IPS-11a (cell line): ENCODE results near the gene PLIN5.

ENCODE experiments used
- H3K4me3 ChIP-seq: one replicate; pipeline ENCODE4 v1.5.1; 2013; ENCODE audit warnings: low read depth, low read length, control low read depth

PLIN5 gene

DNA sequence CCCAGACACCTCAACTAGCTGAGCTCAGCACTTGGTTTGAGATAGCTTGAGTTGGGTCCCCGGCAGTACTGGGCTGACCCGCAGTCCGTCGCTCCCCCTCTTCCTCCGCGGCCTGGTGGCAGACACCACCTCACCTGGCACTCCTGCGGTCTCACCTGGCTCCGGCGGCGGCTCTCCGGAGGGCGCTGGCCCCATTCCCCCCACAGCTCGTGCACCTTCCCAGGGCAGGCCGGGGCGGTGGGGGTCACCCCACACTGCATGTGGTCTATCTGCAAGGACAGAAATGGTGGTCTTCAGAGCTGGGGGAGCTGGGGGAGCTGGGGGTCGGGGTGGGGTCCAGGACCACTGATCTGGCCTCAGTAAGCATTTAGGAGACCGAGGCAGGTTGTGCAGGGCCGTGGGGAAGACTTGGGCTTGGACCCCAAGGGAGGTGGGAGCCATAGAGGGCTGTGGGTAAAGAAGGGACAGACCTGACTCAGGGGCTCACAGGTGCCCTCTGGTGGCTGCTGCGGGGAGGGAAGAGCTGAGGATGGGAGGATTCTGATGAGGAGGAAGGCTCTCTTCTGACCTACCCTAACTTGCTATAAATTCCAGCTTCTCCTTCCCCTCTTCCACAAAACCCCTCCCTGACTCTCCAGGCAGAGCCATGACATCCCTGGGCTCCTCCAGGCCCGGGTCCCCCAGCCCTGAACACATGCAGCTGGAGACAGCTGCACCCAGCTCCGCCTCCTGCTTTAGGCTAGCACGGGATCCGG, 10.0 kb downstream of the PLIN5 start:
- H3K4me3 ChIP-seq, result no peak overlapping the region

DNA sequence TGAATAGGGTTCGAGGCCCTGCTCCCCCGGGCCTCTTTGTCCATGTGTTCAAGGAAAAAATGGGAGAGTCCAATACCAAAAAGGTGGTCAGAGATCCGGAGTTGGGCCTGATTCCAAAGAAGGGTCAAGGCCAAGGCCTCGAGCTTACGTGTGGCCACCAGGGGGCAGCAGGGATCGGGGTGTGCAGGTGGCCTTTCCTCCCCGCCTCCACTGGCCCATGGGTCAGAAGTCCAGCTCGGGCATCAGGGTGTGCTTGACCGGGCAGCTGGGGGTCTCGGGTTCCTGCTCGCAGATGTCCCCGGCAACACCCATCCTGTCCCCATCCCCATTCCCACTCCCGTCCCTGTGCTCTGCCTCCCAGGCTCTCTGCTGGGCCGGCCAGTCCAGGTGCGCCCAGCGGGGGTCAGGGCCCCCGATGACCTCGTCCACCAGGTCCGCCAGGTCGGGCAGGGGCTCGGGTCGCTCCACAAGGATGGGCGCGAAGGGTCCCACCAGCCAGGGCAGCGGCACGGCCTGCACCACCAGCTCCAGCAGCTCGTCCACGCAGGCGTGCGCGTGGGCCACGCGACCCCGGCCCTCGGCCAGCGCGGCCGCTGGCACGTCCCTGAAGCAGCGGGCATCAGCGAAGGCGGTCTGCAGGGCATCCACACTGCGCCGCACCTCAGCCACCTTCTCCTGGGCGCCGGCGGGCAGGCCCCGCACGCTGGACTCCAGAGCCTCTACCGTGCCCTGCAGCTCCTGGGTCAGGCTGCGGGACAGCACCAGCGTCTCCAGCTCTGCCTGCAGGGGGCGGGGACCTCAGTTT, 11.5 kb downstream of the PLIN5 start:
- H3K4me3 ChIP-seq, result no peak overlapping the region

DNA sequence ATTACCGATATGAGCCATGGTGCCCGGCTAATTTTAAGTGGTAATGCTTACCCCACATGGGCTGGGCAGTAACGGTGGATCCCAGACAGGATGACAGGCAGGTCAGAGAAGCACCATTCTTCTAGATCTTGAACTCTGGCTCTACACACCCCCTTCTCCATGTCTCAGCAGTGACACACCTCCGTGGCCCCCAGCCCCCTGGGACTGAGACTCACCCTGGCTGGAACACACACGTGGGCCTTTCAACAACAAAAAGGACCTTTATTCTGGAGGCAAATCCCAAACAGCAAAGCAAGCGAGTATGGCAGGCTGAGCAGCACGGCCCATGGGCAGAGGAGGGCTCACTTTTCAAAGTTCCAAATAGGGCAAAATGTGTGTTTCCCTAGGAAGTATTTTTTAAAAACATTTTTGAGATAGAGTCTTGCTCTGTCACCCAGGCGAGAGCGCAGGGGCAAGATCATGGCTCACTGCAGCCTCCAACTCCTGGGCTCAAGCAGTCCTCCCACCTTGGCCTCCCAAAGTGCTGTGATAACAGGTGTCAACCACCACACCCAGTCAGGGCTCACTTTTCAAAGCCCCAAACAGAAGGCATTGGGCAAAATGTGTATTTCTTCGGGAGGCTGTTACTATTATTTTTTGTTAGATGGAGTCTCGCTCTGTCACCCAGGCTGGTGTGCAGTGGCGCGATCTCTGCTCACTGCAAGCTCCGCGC, 12.6 kb downstream of the PLIN5 start:
- H3K4me3 ChIP-seq, result no peak overlapping the region

DNA sequence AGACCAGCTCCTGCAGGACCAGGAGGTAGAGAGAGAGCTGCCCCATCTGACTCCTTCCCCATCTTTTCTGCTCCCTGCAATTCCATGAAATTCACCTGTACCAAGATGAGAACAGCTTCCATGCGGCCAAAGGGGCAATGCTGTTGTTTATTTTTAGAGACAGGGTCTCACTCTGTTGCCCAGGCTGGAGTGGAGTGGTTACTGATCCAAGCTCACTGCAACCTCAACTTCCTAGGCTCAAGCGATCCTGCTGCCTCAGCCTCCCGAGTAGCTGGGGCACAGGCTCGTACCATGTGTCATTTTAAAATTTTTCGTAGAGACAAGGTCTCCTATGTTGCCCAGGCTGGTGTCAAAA, 13.2 kb downstream of the PLIN5 start:
- H3K4me3 ChIP-seq, result no peak overlapping the region

DNA sequence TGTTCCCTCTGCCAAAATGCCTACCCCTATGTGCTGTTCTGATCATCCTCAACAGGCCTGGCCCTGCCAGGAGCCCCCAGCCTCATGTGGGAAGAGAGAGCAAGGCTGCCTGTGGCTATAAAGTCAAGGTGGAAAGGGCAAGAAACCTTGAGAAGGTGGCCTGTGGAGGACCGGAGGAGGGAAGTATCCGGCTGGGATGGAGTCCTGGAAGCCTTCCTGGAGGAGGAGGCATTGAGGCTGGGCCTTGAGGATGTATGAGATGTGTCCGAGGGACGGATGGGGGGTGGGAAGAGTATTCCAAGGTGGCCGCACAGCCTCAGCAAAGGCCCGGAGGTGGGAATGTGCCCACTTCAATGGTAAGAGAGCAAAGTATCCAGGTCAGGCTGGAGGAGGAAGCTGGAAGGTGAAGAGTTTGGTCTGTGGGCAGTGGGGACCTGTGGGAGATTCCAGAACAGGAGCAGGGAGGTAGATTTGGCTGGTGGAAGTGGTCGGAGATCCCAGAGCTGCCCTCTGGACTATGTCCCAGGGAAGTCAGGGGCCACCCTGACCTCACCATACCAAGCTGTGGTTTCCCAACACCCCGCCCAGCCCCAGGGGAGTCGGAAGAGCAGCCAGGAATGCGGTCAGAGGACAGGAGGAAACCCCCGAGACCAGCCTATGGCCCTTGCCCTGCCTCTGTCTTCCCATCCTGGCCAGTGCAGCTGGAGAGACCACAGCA, 13.7 kb downstream of the PLIN5 start:
- no peak overlapping the region for H3K4me3 ChIP-seq

DNA sequence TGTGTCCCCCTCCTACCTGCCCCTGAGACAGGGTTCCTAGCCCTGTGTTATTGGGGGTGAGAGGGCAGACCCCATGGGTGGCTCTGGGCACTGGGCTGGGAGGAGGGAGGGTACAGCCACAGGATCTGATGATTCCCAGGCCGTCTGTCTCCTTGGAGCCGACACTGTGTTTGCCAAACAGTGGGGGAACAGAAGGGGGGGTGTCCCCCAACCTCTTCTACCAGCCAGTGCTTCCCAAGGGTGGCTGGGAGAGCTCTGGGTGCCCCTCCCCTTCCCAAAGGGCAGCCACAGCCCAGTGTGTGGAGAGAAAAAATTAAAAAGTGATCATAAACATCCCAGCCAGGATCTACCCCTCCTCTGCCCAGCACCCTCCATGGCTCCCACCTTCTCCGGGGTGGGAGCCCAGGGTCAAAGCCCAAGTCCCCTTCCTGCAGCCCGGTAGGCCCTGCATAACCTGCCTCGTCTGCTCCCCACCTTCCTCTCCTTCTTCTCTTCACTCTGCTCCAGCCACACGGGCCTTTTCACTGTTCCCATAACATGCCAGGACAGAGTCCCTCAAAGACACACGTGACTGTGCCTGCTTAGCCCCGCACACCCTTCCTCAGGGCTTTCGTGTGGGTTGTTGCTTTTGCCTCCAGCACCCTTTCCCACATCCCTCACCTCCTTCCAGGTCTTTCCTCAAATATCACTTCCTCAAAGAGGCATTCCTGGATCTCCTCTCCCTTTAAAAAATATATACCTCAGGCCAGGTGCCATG, 15.3 kb downstream of the PLIN5 start:
- no peak overlapping the region for H3K4me3 ChIP-seq

DNA sequence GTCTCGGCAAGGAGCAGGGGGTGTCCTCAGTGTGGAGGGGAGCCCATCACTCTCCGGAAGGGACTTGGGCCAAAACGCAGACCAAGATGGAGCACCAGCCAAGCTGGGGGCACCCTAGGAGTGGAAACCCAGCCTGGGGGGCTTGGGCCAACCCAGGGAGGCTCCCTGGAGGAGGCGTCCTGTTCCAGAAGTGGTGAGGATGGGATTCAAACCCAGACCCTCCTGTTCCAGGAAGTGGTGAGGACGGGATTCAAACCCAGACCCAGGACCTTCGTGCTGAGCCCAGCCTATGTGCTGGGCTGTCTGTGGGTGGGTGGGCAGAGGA, 15.9 kb downstream of the PLIN5 start:
- no peak overlapping the region for H3K4me3 ChIP-seq

DNA sequence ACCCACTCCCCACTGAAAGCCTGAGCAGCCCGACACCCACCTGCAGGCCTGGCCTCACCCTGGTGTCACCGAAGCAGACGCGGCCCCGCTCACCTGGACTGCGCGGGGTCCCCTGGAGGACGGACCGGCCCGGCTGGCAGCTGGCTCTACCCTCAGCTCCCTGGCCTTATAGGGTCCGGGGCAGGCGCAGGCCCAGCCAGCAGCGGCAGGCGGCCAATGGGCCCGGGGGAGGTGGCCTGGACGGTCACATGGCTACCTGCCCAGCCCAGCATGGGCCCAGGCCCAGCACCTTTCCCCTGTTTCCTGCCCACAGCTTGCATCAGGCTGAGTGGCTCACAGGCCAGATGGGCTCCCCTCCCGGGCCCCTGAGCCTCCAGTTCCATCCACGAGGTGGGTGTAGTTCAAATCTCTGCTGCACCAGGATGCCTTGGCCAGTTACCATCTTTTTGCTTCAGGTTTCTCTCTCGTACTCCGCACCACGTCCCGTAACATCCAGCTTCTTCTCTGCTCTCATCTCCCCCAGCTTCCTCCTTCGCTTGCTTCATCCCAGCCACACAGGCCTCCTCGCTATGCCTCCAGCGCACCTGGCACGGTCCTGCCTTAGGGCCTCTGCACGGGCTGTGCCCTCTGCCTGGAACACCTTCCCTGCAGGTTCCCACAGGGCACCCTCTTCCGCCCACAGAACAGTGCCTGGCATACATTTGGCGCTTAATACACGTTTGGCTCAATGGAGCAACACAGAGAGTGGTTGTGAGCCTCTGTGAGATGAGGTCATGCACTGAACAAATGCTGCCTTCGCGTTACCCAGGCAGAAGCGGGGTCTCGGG, 16.5 kb downstream of the PLIN5 start, which contains the start of gene PLIN4:
Gene PLIN4, minus strand, starts transcription at position 142 of the 827 bp plus-strand sequence. CDS start 214 bp downstream, outside the sequence.
- H3K4me3 ChIP-seq, result no peak within 1 kb of the TSS

DNA sequence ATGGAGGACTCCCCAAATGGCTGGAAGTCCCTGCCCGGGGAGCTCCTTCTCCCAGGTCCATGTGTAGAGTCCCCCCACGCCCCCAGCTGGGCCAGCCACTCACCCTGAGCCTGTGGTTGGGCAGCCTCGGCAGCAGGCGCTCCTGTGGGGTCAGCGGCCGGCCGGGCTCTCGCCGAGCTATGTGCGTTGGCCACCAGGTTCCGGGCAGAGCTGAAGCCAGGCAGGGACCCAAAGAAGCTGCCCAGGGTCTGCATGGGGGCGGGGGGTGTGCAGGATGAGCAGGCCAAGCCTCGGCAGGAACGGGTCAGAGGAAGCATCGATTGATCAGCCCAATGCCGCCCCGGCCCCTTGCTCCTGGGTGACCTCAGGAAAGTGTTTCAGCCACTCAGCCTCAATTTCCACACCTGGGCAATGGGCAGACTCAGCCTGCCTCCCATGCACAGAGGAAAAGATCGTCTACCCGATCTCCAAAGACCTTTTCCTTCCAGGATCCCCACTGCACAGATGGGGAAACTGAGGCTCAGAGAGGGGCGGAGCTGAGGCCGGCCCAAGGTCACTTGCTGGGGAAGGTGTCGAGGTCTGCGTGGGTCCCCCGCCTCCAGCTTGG, 17.5 kb downstream of the PLIN5 start:
- H3K4me3 ChIP-seq, result no peak overlapping the region

DNA sequence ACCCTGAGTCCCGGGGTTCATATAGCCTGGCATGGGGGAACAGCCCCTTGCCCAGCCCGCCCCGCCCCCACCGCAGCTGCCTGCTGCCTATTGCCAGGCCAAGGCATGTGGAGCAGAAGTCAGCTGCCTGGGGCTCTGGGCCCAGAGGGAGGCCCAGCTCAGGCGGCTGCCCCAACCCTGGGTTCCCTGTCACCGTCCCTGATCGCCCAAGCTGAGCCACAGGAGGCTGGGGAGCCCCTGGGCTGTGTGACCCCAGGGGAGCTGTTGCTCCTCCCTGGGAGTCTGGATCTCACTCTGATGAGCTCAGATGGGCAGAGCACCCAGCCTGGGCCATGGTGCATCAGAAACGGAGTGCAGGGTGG, 18.1 kb downstream of the PLIN5 start:
- no peak overlapping the region for H3K4me3 ChIP-seq

DNA sequence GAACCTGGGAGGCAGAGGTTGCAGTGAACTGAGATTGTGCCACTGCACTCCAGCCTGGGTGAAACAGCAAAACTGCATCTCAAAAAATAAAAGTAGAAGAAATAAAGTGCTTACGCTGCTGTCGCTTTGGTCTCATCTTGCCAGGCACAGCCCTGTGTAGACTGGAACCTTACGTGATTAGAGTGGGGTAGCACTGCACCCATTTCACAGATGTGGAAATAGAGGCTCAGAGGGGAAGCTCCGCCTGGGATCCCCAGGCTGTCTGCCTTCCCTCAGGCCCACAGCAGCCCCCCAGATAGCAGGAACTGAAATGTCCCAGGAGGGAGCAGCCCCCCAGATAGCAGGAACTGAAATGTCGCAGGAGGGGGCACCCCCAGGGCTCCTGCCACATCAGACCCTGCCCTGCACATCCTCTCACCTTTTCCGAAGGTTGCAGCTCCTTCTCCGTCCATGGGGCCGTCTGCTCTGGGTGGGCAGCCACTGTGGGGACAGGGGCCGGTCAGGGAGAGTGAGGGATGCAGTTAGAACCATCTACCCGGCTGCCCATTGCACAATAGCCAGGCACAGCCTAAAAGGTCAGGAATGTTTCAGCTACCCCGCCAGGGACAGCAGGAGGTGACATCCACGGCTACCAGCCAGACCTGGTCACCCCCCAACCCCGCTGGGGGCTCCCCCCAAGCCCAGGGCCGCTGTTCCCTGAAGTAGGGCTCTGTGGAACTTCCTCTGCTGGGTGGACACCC, 18.7 kb downstream of the PLIN5 start:
- H3K4me3 ChIP-seq, result no peak overlapping the region

DNA sequence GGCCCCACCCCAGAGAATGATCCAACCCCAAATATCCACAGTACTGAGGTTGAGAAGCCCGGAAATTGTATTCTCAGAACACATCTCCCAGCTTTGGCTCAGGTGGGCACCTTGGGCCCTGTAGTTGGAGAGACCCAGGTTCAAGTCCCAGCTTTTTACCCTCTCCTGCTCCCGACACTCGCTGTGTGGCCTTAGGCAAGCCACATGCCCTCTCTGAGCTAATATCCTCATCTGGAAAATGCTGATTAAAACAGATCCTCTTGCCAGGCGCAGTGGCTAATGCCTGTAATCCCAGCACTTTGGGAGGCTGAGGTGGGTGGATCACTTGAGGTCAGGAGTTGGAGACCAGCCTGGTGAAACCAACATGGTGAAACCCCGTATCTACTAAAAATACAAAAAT, 19.3 kb downstream of the PLIN5 start:
- no peak overlapping the region for H3K4me3 ChIP-seq

DNA sequence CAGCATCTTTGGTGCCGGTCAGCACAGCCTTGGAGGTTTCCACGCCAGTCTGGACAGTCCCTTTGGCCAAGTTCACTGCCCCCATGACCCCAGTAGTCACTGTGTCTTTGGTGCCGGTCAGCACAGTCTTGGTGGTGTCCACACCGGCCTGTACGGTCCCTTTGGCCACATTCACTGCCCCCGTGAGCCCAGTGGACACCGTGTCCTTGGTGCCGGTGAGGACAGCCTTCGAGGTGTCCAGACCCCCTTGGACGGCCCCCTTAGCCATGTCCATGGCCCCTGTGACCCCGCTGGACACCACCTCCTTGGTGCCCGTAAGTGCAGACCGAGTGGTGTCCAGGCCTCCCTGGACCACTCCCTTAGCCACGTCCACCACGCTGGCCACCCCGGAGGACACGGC, 21.8 kb downstream of the PLIN5 start:
- no peak overlapping the region for H3K4me3 ChIP-seq

DNA sequence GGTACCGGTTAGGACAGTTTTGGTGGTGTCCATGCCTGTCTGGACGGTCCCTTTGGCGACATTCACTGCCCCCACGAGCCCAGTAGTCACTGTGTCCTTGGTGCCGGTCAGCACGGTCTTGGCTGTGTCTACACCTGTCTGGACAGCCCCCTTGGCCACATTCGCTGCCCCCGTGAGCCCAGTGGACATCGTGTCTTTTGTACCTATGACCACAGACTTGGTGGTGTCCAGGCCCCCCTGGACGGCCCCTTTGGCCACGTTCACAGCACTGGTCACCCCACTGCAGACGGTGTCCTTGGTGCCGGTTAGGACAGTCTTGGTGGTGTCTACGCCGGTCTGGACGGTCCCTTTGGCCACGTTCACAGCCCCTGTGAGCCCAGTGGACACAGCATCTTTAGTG, 23.0 kb downstream of the PLIN5 start:
- no peak overlapping the region for H3K4me3 ChIP-seq

DNA sequence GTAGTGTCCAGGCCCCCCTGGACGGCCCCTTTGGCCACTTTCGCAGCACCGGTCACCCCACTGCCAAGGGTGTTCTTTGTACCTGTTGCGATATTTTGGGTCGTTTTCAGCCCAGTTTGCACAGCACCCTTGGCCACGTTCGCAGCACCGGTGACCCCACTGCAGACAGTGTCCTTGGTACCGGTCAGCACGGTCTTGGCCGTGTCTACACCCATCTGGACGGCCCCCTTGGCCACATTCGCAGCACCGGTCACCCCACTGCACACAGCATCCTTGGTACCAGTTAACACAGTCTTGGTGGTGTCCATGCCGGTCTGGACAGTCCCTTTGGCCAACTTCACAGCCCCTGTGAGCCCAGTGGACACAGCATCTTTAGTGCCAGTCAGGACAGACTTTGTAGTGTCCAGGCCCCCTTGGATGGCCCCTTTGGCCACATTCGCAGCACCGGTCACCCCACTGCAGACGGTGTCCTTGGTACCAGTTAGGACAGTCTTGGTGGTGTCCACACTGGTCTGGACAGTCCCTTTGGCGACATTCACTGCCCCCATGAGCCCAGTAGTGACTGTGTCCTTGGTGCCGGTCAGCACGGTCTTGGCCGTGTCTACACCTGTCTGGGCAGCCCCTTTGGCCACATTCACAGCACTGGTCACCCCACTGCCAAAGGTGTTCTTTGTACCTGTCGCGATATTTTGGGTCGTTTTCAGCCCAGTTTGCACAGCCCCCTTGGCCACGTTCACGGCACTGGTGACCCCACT, 23.5 kb downstream of the PLIN5 start:
- no peak overlapping the region for H3K4me3 ChIP-seq

DNA sequence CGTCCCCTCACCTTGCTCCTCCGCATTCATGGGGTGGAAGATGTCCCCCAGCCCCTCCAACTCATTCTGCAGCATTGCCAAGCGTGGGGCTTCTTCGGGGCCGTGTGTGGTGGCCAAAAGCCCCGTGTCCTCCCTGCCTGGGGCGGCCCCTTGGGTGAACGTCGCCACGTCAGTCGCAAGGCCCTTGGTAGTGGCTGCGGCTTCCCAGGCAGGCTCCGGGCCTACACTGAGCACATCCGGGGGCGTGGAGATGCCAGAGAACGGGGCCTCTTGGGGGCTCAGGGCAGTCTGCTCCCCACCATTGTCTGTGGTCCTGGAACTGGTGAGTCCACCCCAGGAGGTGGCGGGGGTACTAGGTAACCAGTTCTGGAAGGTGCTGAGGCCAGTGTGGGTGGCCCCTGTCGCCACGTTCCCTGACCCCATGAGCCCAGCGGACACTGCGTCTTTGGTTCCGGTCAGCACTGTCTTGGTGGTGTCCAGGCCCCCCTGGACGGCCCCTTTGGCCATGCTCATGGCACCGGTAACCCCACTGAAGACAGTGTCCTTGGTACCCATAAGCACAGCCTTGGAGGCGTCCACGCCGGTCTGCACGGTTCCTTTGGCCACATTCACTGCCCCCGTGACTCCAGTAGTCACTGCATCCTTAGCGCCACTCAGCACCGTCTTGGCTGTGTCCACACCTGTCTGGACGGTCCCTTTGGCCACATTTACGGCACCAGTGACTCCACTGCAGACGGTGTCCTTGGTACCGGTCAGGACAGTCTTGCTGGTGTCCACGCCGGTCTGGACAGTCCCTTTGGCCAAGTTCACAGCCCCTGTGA, 24.4 kb downstream of the PLIN5 start:
- H3K4me3 ChIP-seq, result no peak overlapping the region

DNA sequence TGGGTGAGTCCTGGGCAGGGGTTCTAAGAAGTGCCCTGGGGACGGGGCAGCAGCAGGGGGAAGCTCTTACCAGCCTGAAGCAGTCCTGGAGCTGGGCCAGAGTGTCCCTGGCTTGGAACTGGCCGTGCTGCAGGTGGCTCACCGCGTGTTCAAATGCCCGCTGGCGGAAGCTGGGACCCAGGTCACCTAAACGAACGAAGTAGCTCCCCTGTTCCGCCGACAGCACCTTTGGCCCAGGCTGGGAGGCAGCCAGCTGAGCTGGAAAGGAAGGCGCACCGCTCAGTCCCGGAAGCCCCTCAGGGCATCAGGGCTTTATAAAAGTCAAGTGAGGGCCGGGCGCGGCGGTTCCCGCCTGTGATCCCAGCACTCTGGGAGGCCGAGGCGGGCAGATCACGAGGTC, 26.3 kb downstream of the PLIN5 start:
- H3K4me3 ChIP-seq, result no peak overlapping the region
